Liver (tissue), 3 donors: Measurements from ENCODE around the gene NEK7.

ENCODE experiments used
- CTCF ChIP-seq: fragments of 150-350 bp; IDR thresholded peaks from 2 replicates; pipeline ENCODE4 v1.5.1; 2017; ENCODE audit warnings: improper control_type of control experiment, low read depth, low read length; ENCODE audit not compliant: missing input control
- GABPA ChIP-seq, 2 donors: IDR thresholded peaks in 1 of 2; conservative IDR thresholded peaks in 1 of 2; 2 replicates each; pipeline ENCODE4 v1.6.1; 2016; ENCODE audit warnings: antibody characterized with exemption in 2 of 2, mild to moderate bottlenecking in 1 of 2, moderate library complexity in 1 of 2
- JUND ChIP-seq, 2 donors: IDR thresholded peaks; 2 replicates each; pipeline ENCODE4 v1.6.1; 2016; ENCODE audit warnings: antibody characterized with exemption in 2 of 2
- MAX ChIP-seq: IDR thresholded peaks from 2 replicates; pipeline ENCODE4 v1.6.1; 2016; ENCODE audit warnings: antibody characterized with exemption
- REST ChIP-seq: IDR thresholded peaks from 2 replicates; pipeline ENCODE4 v1.6.1; 2016; ENCODE audit warnings: antibody characterized with exemption, mild to moderate bottlenecking
- RXRA ChIP-seq, 2 donors: IDR thresholded peaks; 2 replicates each; pipeline ENCODE4 v1.6.1; 2017 to 2018; ENCODE audit warnings: antibody characterized with exemption in 2 of 2, mild to moderate bottlenecking in 1 of 2
- YY1 ChIP-seq: IDR thresholded peaks from 2 replicates; pipeline ENCODE4 v1.6.1; 2016; ENCODE audit warnings: antibody characterized with exemption, mild to moderate bottlenecking
- ZBTB33 ChIP-seq: IDR thresholded peaks from 2 replicates; pipeline ENCODE4 v1.6.1; 2016; ENCODE audit warnings: antibody characterized with exemption
- donor health status: healthy.
- donor health status: healthy.

GRCh38 chr1:198147216-198147615 lies 9.6 kb upstream of the NEK7 start:
- no peak for TF ChIP-seq CTCF
- TF ChIP-seq REST, result no peak
- TF ChIP-seq MAX, result no peak
- TF ChIP-seq GABPA (IDR thresholded peaks at IDR 0.05 in 1 of 2, conservative IDR thresholded peaks at IDR 0.05 in 1 of 2), result no peak
- no peak for TF ChIP-seq ZBTB33
- TF ChIP-seq YY1, result no peak
- TF ChIP-seq RXRA (IDR thresholded peaks at IDR 0.05), result no peak
- no peak for TF ChIP-seq JUND (IDR thresholded peaks at IDR 0.05)
